Stimulated activated CD4-positive, alpha-beta T cell treated with anti-CD3 and anti-CD28 coated beads, Interleukin-1b, Interleukin-23, amount 100 ng/mL, for 1 hour (primary cell): ENCODE data around the gene GRAP2.

Experiments
- DNase-seq, 2 donors: peaks; one replicate each; pipeline ENCODE4 v3.0.0-alpha.2; 2020; ENCODE audit warnings: low read depth in 2 of 2

Gene GRAP2

GRCh38 chr22:39994041-39994565, 93.2 kb downstream of the GRAP2 start:
- DNase-seq = peak in 1 of 2 donors; percentile 32

GRCh38 chr22:39994566-39995392, 93.9 kb downstream of the GRAP2 start, which contains the start of gene FAM83F:
Gene FAM83F (plus strand): TSS chr22:39994954. CDS start chr22:39995043, 89 bp downstream.
- peak in 1 of 2 donors; percentile 24 for DNase-seq

GRCh38 chr22:39995393-39996252, 94.7 kb downstream of the GRAP2 start:
- no peak for DNase-seq

- no peak for DNase-seq
These were observed 95.8 kb downstream of the GRAP2 start for GRCh38 chr22:39996732-39997131.

GRCh38 chr22:39997421-39997820, 96.5 kb downstream of the GRAP2 start:
- DNase-seq = no peak

GRCh38 chr22:39997939-39998726, 97.2 kb downstream of the GRAP2 start:
- no peak for DNase-seq

- DNase-seq = no peak
These were observed 98.4 kb downstream of the GRAP2 start for GRCh38 chr22:39999144-39999757.

- DNase-seq = no peak
These were observed 99.3 kb downstream of the GRAP2 start for GRCh38 chr22:40000171-40000570.

GRCh38 chr22:40001106-40001505, 100.2 kb downstream of the GRAP2 start:
- DNase-seq = no peak

GRCh38 chr22:40001800-40002577, 101.1 kb downstream of the GRAP2 start:
- no peak for DNase-seq

- DNase-seq = no peak
These were observed 102.2 kb downstream of the GRAP2 start for GRCh38 chr22:40002935-40003715.

- DNase-seq = no peak
These were observed 104.0 kb downstream of the GRAP2 start for GRCh38 chr22:40004836-40005235.

- DNase-seq = no peak
These were observed 105.8 kb downstream of the GRAP2 start for GRCh38 chr22:40006641-40007040.

- DNase-seq = no peak
These were observed 107.2 kb downstream of the GRAP2 start for GRCh38 chr22:40007853-40008710.

GRCh38 chr22:40008726-40009291, 107.9 kb downstream of the GRAP2 start:
- no peak for DNase-seq

- no peak for DNase-seq
These were observed 108.4 kb downstream of the GRAP2 start for GRCh38 chr22:40009292-40009774.

- no peak for DNase-seq
These were observed 109.2 kb downstream of the GRAP2 start for GRCh38 chr22:40009951-40010671.
